GM10248 (cell line): Measurements from ENCODE around the gene GRPR.
"Not testable (repeated sequence)": the region's sequence is repeated elsewhere in the genome, so short reads cannot be mapped to it uniquely, and the experiment has no call there.

ENCODE experiments used
- CTCF ChIA-PET: fragments of 300-600 bp; sonication (Branson Sonifier 250); formaldehyde crosslinking; extraction: SDS; loops from one replicate; lab custom pipeline; 2021; ENCODE audit warnings: antibody characterized with exemption; lab: Yijun Ruan, JAX
- POLR2A ChIA-PET: fragments of 350-650 bp; sonication (Branson Sonifier 250); formaldehyde crosslinking; extraction: SDS; loops from one replicate; lab custom pipeline; 2020; ENCODE audit warnings: antibody characterized with exemption; lab: Yijun Ruan, JAX
- DNase-seq: peaks from one replicate; pipeline ENCODE4 v3.0.0; 2012; ENCODE audit errors: extremely low spot score
- TF ChIP-seq, protein P1 (sequence below): IDR thresholded peaks from 2 replicates; pipeline ENCODE4 v1.5.1; 2012; ENCODE audit warnings: mild to moderate bottlenecking, low read depth; ENCODE audit errors: extremely low read depth, missing control alignments, control extremely low read depth

The GRPR gene

DNA sequence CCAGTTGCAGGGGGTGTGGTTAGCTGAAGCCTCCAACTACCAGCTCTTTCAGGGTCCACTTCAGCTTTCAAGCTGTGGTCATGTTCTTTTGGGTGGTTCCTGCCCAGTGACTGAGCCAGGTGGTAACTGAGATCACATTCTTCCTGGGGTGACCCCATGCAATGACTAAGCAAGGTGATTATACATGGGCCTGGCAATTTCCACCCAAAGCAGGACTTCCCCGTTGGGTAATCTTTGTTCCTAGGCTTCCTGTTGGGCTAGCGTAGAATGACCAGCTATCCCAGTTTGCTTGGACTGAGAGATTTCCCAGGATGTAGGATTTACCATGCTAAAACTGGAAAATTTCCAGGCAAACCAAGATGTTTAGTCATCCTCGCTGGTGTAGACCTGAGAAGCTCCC, 25.5 kb downstream of the GRPR start:
- TF ChIP-seq, protein P1, sequence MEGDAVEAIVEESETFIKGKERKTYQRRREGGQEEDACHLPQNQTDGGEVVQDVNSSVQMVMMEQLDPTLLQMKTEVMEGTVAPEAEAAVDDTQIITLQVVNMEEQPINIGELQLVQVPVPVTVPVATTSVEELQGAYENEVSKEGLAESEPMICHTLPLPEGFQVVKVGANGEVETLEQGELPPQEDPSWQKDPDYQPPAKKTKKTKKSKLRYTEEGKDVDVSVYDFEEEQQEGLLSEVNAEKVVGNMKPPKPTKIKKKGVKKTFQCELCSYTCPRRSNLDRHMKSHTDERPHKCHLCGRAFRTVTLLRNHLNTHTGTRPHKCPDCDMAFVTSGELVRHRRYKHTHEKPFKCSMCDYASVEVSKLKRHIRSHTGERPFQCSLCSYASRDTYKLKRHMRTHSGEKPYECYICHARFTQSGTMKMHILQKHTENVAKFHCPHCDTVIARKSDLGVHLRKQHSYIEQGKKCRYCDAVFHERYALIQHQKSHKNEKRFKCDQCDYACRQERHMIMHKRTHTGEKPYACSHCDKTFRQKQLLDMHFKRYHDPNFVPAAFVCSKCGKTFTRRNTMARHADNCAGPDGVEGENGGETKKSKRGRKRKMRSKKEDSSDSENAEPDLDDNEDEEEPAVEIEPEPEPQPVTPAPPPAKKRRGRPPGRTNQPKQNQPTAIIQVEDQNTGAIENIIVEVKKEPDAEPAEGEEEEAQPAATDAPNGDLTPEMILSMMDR = no peak
- ChIA-PET CTCF (interaction anchor here (1.0 kb wide), 1 partner anchor 22 kb away, joined by 3 read pairs; no protein-coding TSS in a partner anchor), POLR2A (no interaction called here)
- no peak for DNase-seq

DNA sequence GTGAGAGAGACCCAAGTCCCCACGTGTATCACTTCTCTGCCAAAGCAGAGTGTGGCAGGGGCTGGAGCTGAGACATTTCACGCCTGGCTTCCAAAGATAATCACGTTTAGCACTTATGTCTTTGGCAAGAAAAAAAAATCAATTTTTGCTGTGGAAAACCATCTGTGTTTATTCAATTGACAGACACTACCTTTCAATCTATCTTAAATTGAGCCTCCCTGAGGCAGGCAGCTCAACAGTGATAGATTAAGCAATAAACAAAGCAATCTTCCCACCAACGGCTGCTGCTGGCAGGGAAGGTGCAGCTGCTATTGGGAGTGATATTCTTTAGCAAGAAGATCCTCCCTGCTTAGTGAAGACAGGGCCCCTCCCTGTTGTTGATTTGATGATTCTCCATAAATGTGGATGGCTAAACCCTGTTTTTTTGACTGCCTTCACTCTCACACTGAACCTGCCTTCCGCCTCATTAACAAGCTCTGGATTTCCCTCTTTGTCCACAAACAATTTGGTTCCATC, 32.3 kb downstream of the GRPR start:
- TF ChIP-seq, protein P1 = no peak
- DNase-seq = no peak
- ChIA-PET POLR2A (no interaction called here), CTCF (no interaction called here)

DNA sequence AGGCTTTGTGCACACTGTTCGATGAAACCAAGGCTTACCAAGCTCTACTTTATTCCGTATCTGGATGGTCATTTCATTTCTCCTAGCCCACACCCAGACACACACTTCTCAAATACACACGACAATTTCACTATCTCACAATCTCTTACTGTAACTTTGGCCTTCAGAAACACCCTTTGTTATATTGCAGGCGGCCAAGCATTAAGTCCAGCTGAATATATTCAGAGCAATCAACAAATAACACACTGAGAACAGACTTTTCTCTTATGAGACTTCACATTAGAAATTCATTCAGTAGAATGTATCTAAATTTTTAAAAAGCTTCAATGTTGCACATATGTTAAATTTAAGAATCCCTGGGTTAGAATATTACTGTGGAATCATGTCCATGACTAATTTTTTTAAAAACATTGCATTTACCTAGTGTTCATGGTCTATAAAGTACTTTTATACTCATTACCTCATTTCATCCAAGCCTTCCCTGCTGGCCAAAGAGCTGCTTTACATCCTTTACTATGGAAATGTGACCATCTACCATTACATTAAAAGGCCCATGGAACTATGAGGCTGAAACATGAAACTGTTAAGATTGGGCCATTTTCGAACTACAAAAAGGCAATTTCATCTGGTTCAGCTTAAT, 33.4 kb downstream of the GRPR start:
- ChIA-PET POLR2A (no interaction called here), CTCF (interaction anchor here (1.3 kb wide), 1 partner anchor 34 kb away, joined by 4 read pairs; the partner anchor contains the start of gene GRPR)
- DNase-seq = no peak
- TF ChIP-seq, protein P1 = no peak

DNA sequence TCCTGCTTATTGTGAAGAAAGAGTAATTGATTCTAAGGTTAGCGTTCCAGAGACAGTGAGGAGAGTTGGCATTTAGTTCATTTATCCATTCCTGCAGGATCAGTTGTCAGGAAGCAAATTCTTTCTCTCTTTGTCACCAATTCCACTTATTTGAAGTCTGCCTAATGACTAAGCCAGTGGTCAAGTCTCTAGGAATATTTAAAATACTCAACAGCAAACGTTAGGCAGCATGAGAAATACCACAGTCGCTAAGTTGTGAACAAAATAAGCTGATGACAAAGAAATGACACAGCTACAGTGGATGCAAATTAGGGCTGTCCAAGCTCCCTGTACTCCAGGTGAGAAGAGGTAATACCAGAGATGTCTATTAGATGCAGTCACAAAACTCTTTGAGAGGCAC, 37.4 kb downstream of the GRPR start:
- no peak for DNase-seq
- ChIA-PET POLR2A (no interaction called here), CTCF (no interaction called here)
- TF ChIP-seq, protein P1 = no peak

DNA sequence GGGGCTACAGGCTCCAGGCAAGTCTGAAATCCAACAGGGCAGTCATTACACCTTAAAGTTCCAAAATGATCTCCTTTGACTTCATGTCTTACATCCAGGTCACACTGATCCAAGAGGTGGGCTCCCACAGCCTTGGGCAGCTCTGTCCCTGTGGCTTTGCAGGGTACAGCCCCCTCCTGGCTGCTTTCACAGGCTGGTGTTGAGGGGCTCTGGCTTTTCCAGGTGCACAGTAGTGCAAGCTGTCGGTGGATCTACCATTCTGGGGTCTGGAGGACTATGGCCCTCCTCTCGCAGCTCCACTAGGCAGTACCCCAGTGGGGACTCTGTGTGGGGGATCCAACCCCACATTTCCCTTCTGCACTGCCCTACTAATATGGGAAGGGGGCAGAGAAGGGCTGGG, 37.8 kb downstream of the GRPR start:
- DNase-seq, POLR2A ChIA-PET, CTCF ChIA-PET: not testable (repeated sequence)

DNA sequence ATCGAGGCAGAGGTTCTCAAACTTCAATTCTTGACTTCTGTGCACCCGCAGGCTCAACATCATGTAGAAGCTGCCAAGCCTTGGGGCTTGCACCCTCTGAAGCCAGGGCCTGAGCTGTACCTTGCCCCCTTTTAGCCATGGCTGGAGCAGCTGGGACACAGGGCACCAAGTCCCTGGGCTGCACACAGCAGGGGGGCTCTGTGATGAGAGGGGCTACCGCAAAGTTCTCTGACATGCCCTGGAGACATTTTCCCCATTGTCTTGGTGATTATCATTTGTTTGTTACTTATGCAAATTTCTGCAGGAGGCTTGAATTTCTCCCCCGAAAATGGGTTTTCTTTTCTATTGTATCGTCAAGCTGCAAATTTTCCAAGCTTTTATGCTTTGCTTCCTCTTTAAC, 39.0 kb downstream of the GRPR start:
- TF ChIP-seq, protein P1 = no peak
- DNase-seq = no peak
- CTCF ChIA-PET = no interaction called here
- POLR2A ChIA-PET = no interaction called here

DNA sequence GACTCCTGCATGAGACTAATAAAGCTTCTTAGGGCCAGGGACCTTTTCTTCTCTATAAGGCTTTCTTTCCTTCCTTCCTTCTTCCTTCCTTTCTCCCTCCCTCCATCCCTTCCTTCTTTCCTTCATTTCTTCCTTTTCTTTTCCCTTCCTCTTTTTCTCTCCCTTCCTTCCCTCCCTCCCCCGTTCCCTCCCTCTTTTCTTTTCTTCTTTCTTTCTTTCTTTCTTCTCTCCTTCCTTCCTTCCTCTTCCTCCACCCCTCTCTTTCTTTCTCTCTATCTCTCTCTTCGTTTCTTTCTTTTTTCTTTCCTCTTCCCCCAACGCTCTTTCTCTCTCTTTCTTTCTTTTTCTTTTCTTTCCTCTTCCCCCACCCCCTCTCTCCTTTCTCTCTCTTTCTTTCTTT, 41.4 kb downstream of the GRPR start:
- TF ChIP-seq, protein P1 = no peak
- DNase-seq = no peak
- ChIA-PET CTCF (no interaction called here), POLR2A (no interaction called here)
